CD14-positive monocyte (primary cell): ENCODE measurements around the gene TOR4A. TPM values are rescaled to one million over a fixed set of nuclear protein-coding genes. Genes with fewer than 3 reads are reported as not detected.
A peak's percentile ranks its signal among the peaks of the same experiment; 100 is the strongest.

Experiments used
- DNase-seq, 3 donors: peaks; one replicate each; pipeline ENCODE4 v3.0.0-alpha.2; 2011 to 2022
- H2AFZ ChIP-seq: 2 replicates; pipeline ENCODE4 v1.6.0; 2012; ENCODE audit warnings: mild to moderate bottlenecking, low read depth, low read length, inconsistent platforms; ENCODE audit not compliant: insufficient read depth, poor library complexity, severe bottlenecking
- H3K27ac ChIP-seq, 2 donors: 1 replicate in 1 of 2; 2 replicates in 1 of 2; pipeline ENCODE4 v1.5.1; 2012 to 2013; ENCODE audit warnings: low read length in 2 of 2, control low read depth in 1 of 2, inconsistent platforms in 1 of 2, low read depth in 1 of 2, mild to moderate bottlenecking in 1 of 2
- H3K27me3 ChIP-seq, 2 donors: one replicate each; pipeline versions ENCODE4 v1.6.0 to v1.6.1; 2011 to 2013; ENCODE audit warnings: low read length in 2 of 2; ENCODE audit not compliant: control insufficient read depth in 2 of 2, insufficient read depth in 2 of 2
- H3K36me3 ChIP-seq, 2 donors: replicated peaks in 1 of 2; 1 replicate in 1 of 2; 2 replicates in 1 of 2; pipeline versions ENCODE4 v1.5.1 to v1.6.1; 2012 to 2013; ENCODE audit warnings: low read length in 2 of 2, control low read depth in 1 of 2, inconsistent platforms in 1 of 2, mild to moderate bottlenecking in 1 of 2; ENCODE audit not compliant: insufficient read depth in 2 of 2, control insufficient read depth in 1 of 2
- H3K4me1 ChIP-seq, 2 donors: 1 replicate in 1 of 2; 2 replicates in 1 of 2; pipeline versions ENCODE4 v1.5.1 to v1.6.1; 2012 to 2013; ENCODE audit warnings: low read length in 2 of 2, control low read depth in 1 of 2, inconsistent platforms in 1 of 2, mild to moderate bottlenecking in 1 of 2, moderate library complexity in 1 of 2; ENCODE audit not compliant: insufficient read depth in 2 of 2, control insufficient read depth in 1 of 2
- H3K4me2 ChIP-seq: replicated peaks from 2 replicates; pipeline ENCODE3; 2012; ENCODE audit warnings: low read length, moderate library complexity, mild to moderate bottlenecking; ENCODE audit not compliant: poor library complexity, severe bottlenecking; ENCODE audit errors: extremely low read depth
- H3K4me3 ChIP-seq, 3 experiments: fragments of 200-600 bp in 1 of 3; sonication (generic) in 1 of 3; replicated peaks in 1 of 3; 1 replicate in 2 of 3; 2 replicates in 1 of 3; pipeline ENCODE4 v1.5.1; 2011 to 2013; ENCODE audit warnings: low read length in 3 of 3, mild to moderate bottlenecking in 3 of 3, control low read depth in 2 of 3, low read depth in 2 of 3, inconsistent platforms in 1 of 3, moderate library complexity in 1 of 3
- H3K79me2 ChIP-seq: 2 replicates; pipeline ENCODE4 v1.6.0; 2012; ENCODE audit warnings: mild to moderate bottlenecking, control low read depth, inconsistent platforms, low read length, moderate library complexity; ENCODE audit not compliant: insufficient read depth
- H3K9ac ChIP-seq: 2 replicates; pipeline ENCODE4 v1.6.0; 2017; ENCODE audit warnings: low read length, mild to moderate bottlenecking; ENCODE audit not compliant: insufficient read depth, poor library complexity, severe bottlenecking
- H3K9me3 ChIP-seq, 2 donors: replicated peaks in 1 of 2; 1 replicate in 1 of 2; 2 replicates in 1 of 2; pipeline versions ENCODE4 v1.5.1 to v1.6.1; 2012 to 2013; ENCODE audit warnings: low read length in 2 of 2, control low read depth in 1 of 2; ENCODE audit not compliant: control insufficient read depth in 1 of 2, insufficient read depth in 1 of 2
- H4K20me1 ChIP-seq: 2 replicates; pipeline ENCODE4 v1.6.0; 2012; ENCODE audit warnings: mild to moderate bottlenecking, low read length, control low read depth, moderate library complexity; ENCODE audit not compliant: insufficient read depth
- H3K27ac Mint-ChIP-seq, 7 donors: one replicate each; pipeline ENCODE4 v1.8.0; 2020; ENCODE audit warnings: mild to moderate bottlenecking in 7 of 7, mixed read lengths in 7 of 7, moderate library complexity in 6 of 7, inconsistent platforms in 2 of 7
- H3K27me3 Mint-ChIP-seq, 3 donors: one replicate each; pipeline ENCODE4 v1.8.0; 2021 to 2022; ENCODE audit warnings: low read depth in 3 of 3, mild to moderate bottlenecking in 3 of 3, mixed read lengths in 3 of 3, moderate library complexity in 3 of 3, inconsistent platforms in 1 of 3
- H3K36me3 Mint-ChIP-seq, 2 donors: one replicate each; pipeline ENCODE4 v1.8.0; 2020; ENCODE audit warnings: mixed read lengths in 2 of 2, inconsistent platforms in 1 of 2, mild to moderate bottlenecking in 1 of 2
- H3K4me1 Mint-ChIP-seq: one replicate; pipeline ENCODE4 v1.8.0; 2020; ENCODE audit warnings: mild to moderate bottlenecking, mixed read lengths
- H3K4me3 Mint-ChIP-seq, 2 donors: one replicate each; pipeline ENCODE4 v1.8.0; 2020; ENCODE audit warnings: mild to moderate bottlenecking in 2 of 2, mixed read lengths in 2 of 2, moderate library complexity in 1 of 2
- H3K9me3 Mint-ChIP-seq, 7 donors: one replicate each; pipeline ENCODE4 v1.8.0; 2020 to 2022; ENCODE audit warnings: mixed read lengths in 7 of 7, mild to moderate bottlenecking in 6 of 7, moderate library complexity in 6 of 7, inconsistent platforms in 2 of 7
- WGBS: methylation state at CpG from one replicate; pipeline ENCODE4 v1.1.5; 2013; ENCODE audit warnings: missing lambda C conversion rate; ENCODE audit not compliant: insufficient coverage; 5-methylcytosine and 5-hydroxymethylcytosine counted together
- intact Hi-C, 2 donors: fragments of 100-400 bp; cut with micrococcal nuclease; formaldehyde crosslinking; loops; one replicate each; pipeline versions ENCODE4 v1.15.0 to v1.15.1; 2023
- polyA plus RNA-seq, 3 donors: library from polyadenylated mRNA; depleted of rRNA in 1 of 3; unstranded in 2 of 3; stranded (reverse) in 1 of 3; fragments of 300-500 nt in 2 of 3; fragments of >200 nt in 1 of 3; fragmentation: Illumina TruSeq in 2 of 3; gene quantifications; 1 replicate in 2 of 3; 2 replicates in 1 of 3; pipeline ENCODE4 v1.2.3, GENCODE V29; 2012 to 2021
- TF ChIP-seq, protein P1 (sequence below): fragments of 200-600 bp; IDR thresholded peaks from one replicate; pipeline ENCODE4 v1.8.0; 2022; ENCODE audit warnings: antibody characterized with exemption, mild to moderate bottlenecking

Gene TOR4A
- polyA plus RNA-seq, 3 donors: 13.7 to 17.6 (median 15.4) TPM

- H2AFZ ChIP-seq: no peak overlapping the region
- H3K4me3 ChIP-seq: no peak overlapping the region
- H3K27ac ChIP-seq: no peak overlapping the region
- peaks cover 54 to 82% (median 63%) of the 10 kb centered on the region in 3 donors for H3K27me3 Mint-ChIP-seq
- H3K4me2 ChIP-seq: peak overlapping the region; percentile 22
- H3K36me3 Mint-ChIP-seq: peaks cover 0 to 1% of the 10 kb centered on the region in 2 donors
- H3K4me3 Mint-ChIP-seq: peak overlapping the region in 1 of 2 donors; percentile 72
- H3K27ac Mint-ChIP-seq: peak overlapping the region in 1 of 7 donors; percentile 53
- no peaks in the 10 kb centered on the region for H3K36me3 ChIP-seq
- DNase-seq: peak; percentile 24 to 42 (median 35)
- H3K79me2 ChIP-seq: no peaks in the 10 kb centered on the region
- intact Hi-C loops: loop anchor here in 1 of 2 donors (5.0 kb wide), 1 partner anchor 102 kb away; no protein-coding TSS in a partner anchor
- peaks cover 0 to 6% (median 5%) of the 10 kb centered on the region in 7 donors for H3K9me3 Mint-ChIP-seq
- peaks cover 22% of the 10 kb centered on the region for H3K4me1 Mint-ChIP-seq
- TF ChIP-seq, protein P1, sequence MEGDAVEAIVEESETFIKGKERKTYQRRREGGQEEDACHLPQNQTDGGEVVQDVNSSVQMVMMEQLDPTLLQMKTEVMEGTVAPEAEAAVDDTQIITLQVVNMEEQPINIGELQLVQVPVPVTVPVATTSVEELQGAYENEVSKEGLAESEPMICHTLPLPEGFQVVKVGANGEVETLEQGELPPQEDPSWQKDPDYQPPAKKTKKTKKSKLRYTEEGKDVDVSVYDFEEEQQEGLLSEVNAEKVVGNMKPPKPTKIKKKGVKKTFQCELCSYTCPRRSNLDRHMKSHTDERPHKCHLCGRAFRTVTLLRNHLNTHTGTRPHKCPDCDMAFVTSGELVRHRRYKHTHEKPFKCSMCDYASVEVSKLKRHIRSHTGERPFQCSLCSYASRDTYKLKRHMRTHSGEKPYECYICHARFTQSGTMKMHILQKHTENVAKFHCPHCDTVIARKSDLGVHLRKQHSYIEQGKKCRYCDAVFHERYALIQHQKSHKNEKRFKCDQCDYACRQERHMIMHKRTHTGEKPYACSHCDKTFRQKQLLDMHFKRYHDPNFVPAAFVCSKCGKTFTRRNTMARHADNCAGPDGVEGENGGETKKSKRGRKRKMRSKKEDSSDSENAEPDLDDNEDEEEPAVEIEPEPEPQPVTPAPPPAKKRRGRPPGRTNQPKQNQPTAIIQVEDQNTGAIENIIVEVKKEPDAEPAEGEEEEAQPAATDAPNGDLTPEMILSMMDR: no peak
- WGBS: 43% methylated on average over 31 of the region's 36 CpGs
- H3K9me3 ChIP-seq: peaks cover 0 to 3% of the 10 kb centered on the region in 2 donors
- no peak overlapping the region for H3K9ac ChIP-seq
- peaks cover 22 to 66% of the 10 kb centered on the region in 2 donors for H3K27me3 ChIP-seq
- no peaks in the 10 kb centered on the region for H4K20me1 ChIP-seq
- peaks cover 37 to 50% of the 10 kb centered on the region in 2 donors for H3K4me1 ChIP-seq
These were observed 27.7 kb downstream of the TOR4A start for GRCh38 chr9:137305060-137305797.

DNA sequence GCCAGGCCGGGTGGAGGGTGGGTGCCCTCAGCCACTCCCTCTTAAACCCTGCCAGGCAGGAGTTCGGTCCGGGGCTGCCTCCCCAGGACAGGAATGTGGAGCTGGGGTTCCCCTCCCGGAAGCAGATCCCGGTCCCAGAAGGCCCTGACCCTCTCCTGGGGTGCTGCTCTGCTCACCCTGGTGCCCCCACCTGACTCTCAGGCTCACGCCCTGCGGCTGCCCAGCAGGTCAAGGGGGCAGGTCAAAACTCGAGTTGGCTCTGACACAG is 28.2 kb downstream of the TOR4A start:
- Histone ChIP-seq H3K36me3 (no peaks in the 10 kb centered on the region), H3K4me1 (peaks cover 33 to 45% of the 10 kb centered on the region in 2 donors), H3K27me3 (peaks cover 18 to 61% of the 10 kb centered on the region in 2 donors), H3K27ac (no peak overlapping the region), H3K9me3 (peaks cover 0 to 3% of the 10 kb centered on the region in 2 donors), H3K4me3 (no peak overlapping the region), H2AFZ (no peak overlapping the region), H3K4me2 (no peak overlapping the region), H3K9ac (peak overlapping the region; percentile 21), H3K79me2 (no peaks in the 10 kb centered on the region), H4K20me1 (no peaks in the 10 kb centered on the region)
- TF ChIP-seq, protein P1: no peak
- Mint-ChIP-seq H3K27me3 (peaks cover 50 to 78% (median 58%) of the 10 kb centered on the region in 3 donors), H3K9me3 (peaks cover 0 to 5% (median 4%) of the 10 kb centered on the region in 7 donors), H3K4me3 (peak overlapping the region in 1 of 2 donors; percentile 72), H3K4me1 (peaks cover 20% of the 10 kb centered on the region), H3K27ac (no peak overlapping the region), H3K36me3 (peaks cover 0 to 1% of the 10 kb centered on the region in 2 donors)
- DNase-seq: no peak
- 61% methylated on average over 2 of the region's 8 CpGs for WGBS
- intact Hi-C loops: loop anchor here in 1 of 2 donors (5.0 kb wide), 1 partner anchor 102 kb away; no protein-coding TSS in a partner anchor
